ENCODE measurements around the gene ZNF708.
"Not testable (repeated sequence)": the region's sequence is repeated elsewhere in the genome, so short reads cannot be mapped to it uniquely, and the experiment has no call there.

ZNF708 gene

DNA sequence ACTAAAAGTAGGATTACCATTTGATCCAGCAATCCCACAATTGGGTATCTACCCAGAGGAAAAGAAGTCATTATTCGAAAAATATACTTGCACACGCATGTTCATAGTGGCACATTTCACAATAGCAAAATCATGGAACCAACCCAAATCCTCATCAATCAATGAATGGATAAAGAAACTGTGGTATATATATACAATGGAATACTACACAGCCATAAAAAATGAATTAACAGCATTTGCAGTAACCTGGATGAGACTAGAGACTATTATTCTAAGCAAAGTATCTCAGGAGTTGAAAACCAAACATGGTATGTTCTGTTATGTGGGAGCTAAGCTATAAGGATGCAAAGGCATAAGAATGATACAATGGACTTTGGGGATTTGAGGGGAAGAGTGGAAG lies 3.0 kb downstream of the ZNF708 start:
- no peak for DNase-seq (ENCODE audit: low read depth)
- H3K4me3 ChIP-seq (ENCODE audit: low read length), result no peak overlapping the region
- TF ChIP-seq CTCF (conservative IDR thresholded peaks at IDR 0.05; ENCODE audit: low read length), result no peak

DNA sequence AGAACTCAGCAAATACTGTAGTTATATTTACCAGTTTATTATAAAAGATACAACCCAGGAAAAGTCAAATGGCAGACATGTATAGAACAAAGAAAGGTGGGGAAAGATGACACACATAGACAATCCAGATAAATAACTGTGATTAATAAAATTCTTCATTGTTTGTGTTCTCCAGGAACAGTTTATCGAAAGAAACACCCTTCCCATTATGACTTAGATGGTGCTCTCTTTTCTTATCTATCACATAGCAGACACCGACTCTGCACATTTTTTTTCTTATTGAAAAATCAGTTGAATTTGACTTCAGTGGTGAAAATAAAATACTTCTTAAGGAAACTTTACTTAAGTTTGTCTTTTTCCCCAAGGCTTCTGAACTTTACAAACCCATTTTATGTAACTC lies 6.2 kb downstream of the ZNF708 start:
- H3K4me3 ChIP-seq (ENCODE audit: low read length), result no peak overlapping the region
- DNase-seq (ENCODE audit: low read depth), result no peak
- no peak for TF ChIP-seq CTCF (conservative IDR thresholded peaks at IDR 0.05; ENCODE audit: low read length)

- no peak for DNase-seq (ENCODE audit: low read depth)
- TF ChIP-seq CTCF (conservative IDR thresholded peaks at IDR 0.05; ENCODE audit: low read length), result no peak
- H3K4me3 ChIP-seq (ENCODE audit: low read length), result no peak overlapping the region
These were observed 6.7 kb downstream of the ZNF708 start for GRCh38 chr19:21322528-21322927.

DNA sequence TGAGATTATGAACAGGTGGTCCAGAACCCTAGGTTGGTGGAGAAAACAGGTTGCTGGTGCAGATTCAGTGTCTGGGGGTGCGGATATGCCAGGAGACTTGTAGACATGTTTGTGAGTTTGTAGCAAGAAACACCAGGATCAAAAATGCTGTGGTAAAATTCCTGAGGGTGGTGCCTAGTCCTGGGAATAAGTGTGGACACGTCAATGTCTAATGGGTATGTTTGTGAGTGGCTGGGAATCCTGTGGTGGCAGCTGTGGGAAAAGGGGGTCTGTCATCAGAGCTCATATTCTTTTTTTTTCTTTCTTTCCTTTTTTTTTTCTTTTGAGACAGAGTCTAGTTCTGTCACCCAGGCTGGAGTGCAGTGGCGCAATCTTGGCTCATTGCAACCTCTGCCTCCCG lies 7.2 kb downstream of the ZNF708 start:
- no peak for TF ChIP-seq CTCF (conservative IDR thresholded peaks at IDR 0.05; ENCODE audit: low read length)
- DNase-seq (ENCODE audit: low read depth), result peak; percentile 62
- H3K4me3 ChIP-seq (ENCODE audit: low read length), result no peak overlapping the region

DNA sequence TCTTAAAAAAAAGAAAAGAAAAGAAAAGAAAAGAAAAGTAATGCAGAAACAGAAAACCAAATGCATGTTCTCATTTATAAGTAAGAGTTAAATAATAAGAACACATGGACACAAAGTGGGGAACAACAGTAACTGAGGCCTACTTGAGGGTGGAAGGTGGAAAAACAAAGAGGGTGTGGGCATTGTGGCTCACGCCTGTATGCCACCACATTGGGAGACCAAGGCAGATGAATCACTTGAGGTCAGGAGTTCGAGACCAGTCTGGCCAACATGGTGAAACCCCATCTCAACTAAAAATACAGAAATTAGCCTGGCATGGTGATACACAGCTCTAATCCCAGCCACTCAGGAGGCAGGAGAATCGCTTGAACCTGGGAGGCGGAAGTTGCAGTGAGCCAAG lies 8.1 kb downstream of the ZNF708 start:
- H3K4me3 ChIP-seq (ENCODE audit: low read length), result no peak overlapping the region
- no peak for DNase-seq (ENCODE audit: low read depth)
- no peak for TF ChIP-seq CTCF (conservative IDR thresholded peaks at IDR 0.05; ENCODE audit: low read length)

DNA sequence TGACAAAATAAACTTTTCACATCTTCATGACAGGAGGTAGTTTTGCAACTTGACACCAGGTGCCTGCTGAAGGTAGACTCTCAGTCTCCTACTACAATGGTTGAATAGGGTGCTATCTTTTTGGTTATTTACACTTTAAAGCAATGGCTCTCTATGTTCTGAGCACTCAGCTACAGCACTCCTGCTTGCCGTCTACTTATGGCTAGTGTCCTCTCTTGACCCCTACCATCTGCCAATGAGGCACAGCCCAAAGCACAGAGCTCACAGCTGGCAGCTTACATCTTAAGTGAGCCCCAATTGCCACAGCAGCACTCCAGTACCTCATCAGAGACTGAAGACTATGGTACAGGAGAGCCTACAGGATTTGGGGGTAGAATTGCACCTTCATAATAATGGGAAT lies 11.4 kb downstream of the ZNF708 start:
- H3K4me3 ChIP-seq (ENCODE audit: low read length), result no peak overlapping the region
- TF ChIP-seq CTCF (conservative IDR thresholded peaks at IDR 0.05; ENCODE audit: low read length), result no peak
- no peak for DNase-seq (ENCODE audit: low read depth)

DNA sequence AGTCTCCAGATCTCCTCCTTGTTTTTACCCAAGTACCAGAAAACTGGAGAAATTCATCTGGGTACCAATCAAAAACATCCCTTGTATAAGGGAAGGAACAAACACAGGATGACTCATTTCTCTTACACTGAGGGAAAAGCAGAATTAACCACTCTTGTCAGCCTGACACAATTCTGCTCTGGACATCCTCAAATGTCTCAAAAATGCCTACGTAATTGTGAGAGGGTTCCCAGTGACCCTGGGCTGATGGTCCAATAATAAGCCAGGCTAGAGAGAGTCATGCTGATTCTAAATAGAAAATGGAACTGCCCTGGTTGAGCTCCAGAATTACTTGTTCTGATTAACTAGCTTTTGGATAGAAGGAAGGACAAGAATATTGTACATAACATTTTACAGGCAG lies 14.5 kb downstream of the ZNF708 start:
- no peak overlapping the region for H3K4me3 ChIP-seq (ENCODE audit: low read length)
- TF ChIP-seq CTCF (conservative IDR thresholded peaks at IDR 0.05; ENCODE audit: low read length), result no peak
- DNase-seq (ENCODE audit: low read depth), result no peak

DNA sequence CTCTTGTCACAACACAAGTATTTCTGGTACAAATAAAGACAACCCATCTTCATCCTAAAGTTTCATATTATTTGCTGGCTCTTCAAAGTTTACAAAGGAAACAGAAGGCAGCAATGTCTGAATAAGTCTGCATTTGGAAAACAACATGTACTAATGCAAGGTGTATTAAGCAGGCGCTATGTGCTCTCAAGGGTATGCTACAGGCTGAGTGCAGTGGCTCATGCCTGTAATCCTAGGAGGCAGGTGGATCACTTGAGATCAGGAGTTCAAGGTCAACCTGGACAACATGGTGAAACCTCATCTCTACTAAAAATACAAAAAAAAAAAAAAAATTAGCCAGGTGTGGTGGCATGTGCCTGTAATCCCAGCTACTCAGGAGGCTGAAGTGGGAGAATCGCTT lies 16.4 kb downstream of the ZNF708 start:
- not testable (repeated sequence) for H3K4me3 ChIP-seq (ENCODE audit: low read length); DNase-seq (ENCODE audit: low read depth)

All from AG10803 (cell line).